Neural progenitor cell (in vitro differentiated cells): ENCODE measurements around the gene CYGB. TPM values are rescaled to one million over a fixed set of nuclear protein-coding genes. Genes with fewer than 3 reads are reported as not detected.
A peak's percentile ranks its signal among the peaks of the same experiment; 100 is the strongest.
"Not testable (repeated sequence)": the region's sequence is repeated elsewhere in the genome, so short reads cannot be mapped to it uniquely, and the experiment has no call there.

ENCODE experiments used
- DNase-seq: peaks from one replicate; pipeline ENCODE4 v3.0.0-alpha.2; 2016; ENCODE audit warnings: low spot score
- H2AFZ ChIP-seq: fragments of 200-600 bp; sonication (generic); replicated peaks from 2 replicates; pipeline ENCODE4 v1.6.1; 2016; ENCODE audit warnings: antibody characterized with exemption
- H3F3A ChIP-seq: fragments of 200-600 bp; sonication (generic); 2 replicates; pipeline ENCODE4 v1.6.1; 2016; ENCODE audit warnings: antibody characterized with exemption, low read depth
- H3K27ac ChIP-seq: fragments of 200-600 bp; sonication (generic); 2 replicates; pipeline ENCODE4 v1.5.1; 2016; ENCODE audit warnings: mild to moderate bottlenecking
- H3K27me3 ChIP-seq: fragments of 200-600 bp; sonication (generic); 2 replicates; pipeline ENCODE4 v1.6.1; 2016; ENCODE audit warnings: mild to moderate bottlenecking, moderate library complexity
- H3K36me3 ChIP-seq: fragments of 200-600 bp; sonication (generic); 2 replicates; pipeline ENCODE4 v1.5.1; 2016
- H3K4me1 ChIP-seq: fragments of 200-600 bp; sonication (generic); 2 replicates; pipeline ENCODE4 v1.6.1; 2016; ENCODE audit warnings: mixed run types
- H3K4me2 ChIP-seq: fragments of 200-600 bp; sonication (generic); 2 replicates; pipeline ENCODE4 v1.6.1; 2016
- H3K4me3 ChIP-seq: fragments of 200-600 bp; sonication (generic); 2 replicates; pipeline ENCODE4 v1.5.1; 2016
- H3K79me2 ChIP-seq: fragments of 200-600 bp; sonication (generic); 2 replicates; pipeline ENCODE4 v1.6.1; 2016; ENCODE audit warnings: low read depth
- H3K9ac ChIP-seq: fragments of 200-600 bp; sonication (generic); 2 replicates; pipeline ENCODE4 v1.6.1; 2016
- H3K9me3 ChIP-seq: fragments of 200-600 bp; sonication (generic); 2 replicates; pipeline ENCODE4 v1.5.1; 2016; ENCODE audit warnings: low read depth
- H4K20me1 ChIP-seq: fragments of 200-600 bp; sonication (generic); 2 replicates; pipeline ENCODE4 v1.6.1; 2016; ENCODE audit warnings: low read depth
- H3K27ac Mint-ChIP-seq: 3 replicates; pipeline ENCODE4 v1.8.0; 2021; ENCODE audit warnings: mixed read lengths
- H3K27me3 Mint-ChIP-seq: 2 replicates; pipeline ENCODE4 v1.8.0; 2022; ENCODE audit warnings: low read depth, mild to moderate bottlenecking, inconsistent platforms, moderate library complexity, mixed read lengths; ENCODE audit not compliant: insufficient read depth
- H3K36me3 Mint-ChIP-seq: 3 replicates; pipeline ENCODE4 v1.8.0; 2021; ENCODE audit warnings: mixed read lengths
- H3K4me1 Mint-ChIP-seq: 3 replicates; pipeline ENCODE4 v1.8.0; 2021; ENCODE audit warnings: mixed read lengths
- H3K4me3 Mint-ChIP-seq: 3 replicates; pipeline ENCODE4 v1.8.0; 2021; ENCODE audit warnings: mild to moderate bottlenecking, moderate library complexity, mixed read lengths
- H3K9me3 Mint-ChIP-seq: 3 replicates; pipeline ENCODE4 v1.8.0; 2020; ENCODE audit warnings: mixed read lengths
- CTCF ChIP-seq: fragments of 200-600 bp; sonication (generic); IDR thresholded peaks from 2 replicates; pipeline ENCODE4 v1.5.1; 2017; ENCODE audit warnings: antibody characterized with exemption, mild to moderate bottlenecking
- EZH2 ChIP-seq: fragments of 200-600 bp; sonication (generic); IDR thresholded peaks from 2 replicates; pipeline ENCODE4 v1.6.1; 2017; ENCODE audit warnings: antibody characterized with exemption, mild to moderate bottlenecking, moderate library complexity
- EZH2phosphoT487 ChIP-seq: fragments of 200-600 bp; sonication (generic); IDR thresholded peaks from 2 replicates; pipeline ENCODE4 v1.6.1; 2017; ENCODE audit warnings: antibody characterized with exemption
- total RNA-seq: library from RNA; depleted of rRNA; stranded (reverse); fragments of >200 nt; gene quantifications from 2 replicates; pipeline ENCODE4 v1.2.3, GENCODE V29; 2015; ENCODE audit warnings: low replicate concordance

Gene CYGB
- total RNA-seq, 1 donor from 2014 or later: not detected

DNA sequence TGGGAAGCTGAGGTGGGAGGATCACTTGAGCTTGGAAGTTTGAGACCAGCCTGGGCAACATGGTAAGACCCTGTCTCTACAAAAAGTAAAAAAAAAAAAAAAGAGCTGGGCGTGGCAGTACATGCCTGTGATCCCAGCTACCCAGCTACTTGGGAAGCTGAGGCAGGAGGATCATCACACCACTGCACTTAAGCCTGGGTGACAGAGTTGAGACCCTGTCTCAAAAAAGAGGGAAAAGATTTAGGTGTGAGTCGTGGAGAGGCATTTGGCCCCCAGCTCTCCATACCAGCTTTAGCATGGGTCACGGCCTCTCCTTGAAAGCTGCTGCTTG lies 29.1 kb upstream of the CYGB start:
- H3K36me3 Mint-ChIP-seq: peaks cover 18% of the 10 kb centered on the region
- Histone ChIP-seq H3K27ac (no peak overlapping the region), H3K9me3 (no peaks in the 10 kb centered on the region), H3K27me3 (peaks cover 14% of the 10 kb centered on the region), H3K79me2 (peaks cover 21% of the 10 kb centered on the region), H4K20me1 (peaks cover 82% of the 10 kb centered on the region), H2AFZ (no peak overlapping the region), H3K9ac (no peak overlapping the region), H3K4me1 (peaks cover 13% of the 10 kb centered on the region), H3K36me3 (peaks cover 4% of the 10 kb centered on the region), H3K4me3 (no peak overlapping the region), H3F3A (peaks cover 44% of the 10 kb centered on the region), H3K4me2 (no peak overlapping the region)
- no peaks in the 10 kb centered on the region for H3K9me3 Mint-ChIP-seq
- no peak overlapping the region for H3K27ac Mint-ChIP-seq
- H3K4me1 Mint-ChIP-seq: peaks cover 26% of the 10 kb centered on the region
- peaks cover 4% of the 10 kb centered on the region for H3K27me3 Mint-ChIP-seq
- TF ChIP-seq EZH2phosphoT487 (no peak), CTCF (no peak), EZH2 (no peak)
- no peak overlapping the region for H3K4me3 Mint-ChIP-seq
- no peak for DNase-seq

DNA sequence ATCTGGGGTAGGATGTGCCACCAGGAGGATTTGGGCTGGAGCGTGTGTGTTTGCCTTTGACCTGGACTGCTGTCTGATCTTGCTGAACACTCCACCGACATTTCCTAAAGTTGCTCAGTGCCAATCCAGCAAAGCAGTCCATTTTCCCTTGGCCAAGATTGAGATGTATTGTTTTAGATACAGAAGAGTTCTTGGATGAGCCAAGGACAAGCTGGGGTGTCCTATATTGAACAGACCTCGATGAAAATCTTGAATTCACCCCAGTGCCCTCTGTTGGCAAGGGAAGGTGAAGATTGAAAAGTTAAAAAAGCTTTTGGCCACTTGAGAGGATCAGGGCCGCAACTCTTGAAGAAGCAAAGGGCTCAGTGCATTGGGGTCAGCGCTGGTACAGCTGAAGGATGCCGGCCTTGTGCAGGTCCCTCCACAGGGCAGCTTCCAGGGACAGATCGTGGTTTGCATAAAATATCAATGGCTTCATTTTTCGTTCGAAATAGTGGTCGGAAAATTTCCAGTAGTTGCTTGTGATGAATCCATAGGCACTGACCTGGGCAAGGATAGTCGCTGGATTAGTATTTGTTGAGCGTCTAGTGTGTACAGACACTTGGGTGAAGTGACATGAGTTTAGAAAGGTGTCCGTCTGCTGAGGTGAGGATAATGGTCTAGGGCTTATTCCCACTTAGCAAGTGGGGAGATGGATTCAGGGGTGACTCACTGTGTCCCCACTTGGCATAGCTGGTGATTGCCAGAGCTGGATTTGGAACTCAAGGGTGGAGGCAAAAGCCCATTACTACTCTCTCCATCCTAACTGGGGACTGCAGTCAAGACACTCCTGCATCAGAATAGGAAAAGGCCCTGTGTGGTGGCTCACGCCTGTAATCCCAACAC lies 28.5 kb upstream of the CYGB start:
- no peak overlapping the region for H3K27ac Mint-ChIP-seq
- peaks cover 27% of the 10 kb centered on the region for H3K4me1 Mint-ChIP-seq
- H3K9me3 Mint-ChIP-seq: no peaks in the 10 kb centered on the region

DNA sequence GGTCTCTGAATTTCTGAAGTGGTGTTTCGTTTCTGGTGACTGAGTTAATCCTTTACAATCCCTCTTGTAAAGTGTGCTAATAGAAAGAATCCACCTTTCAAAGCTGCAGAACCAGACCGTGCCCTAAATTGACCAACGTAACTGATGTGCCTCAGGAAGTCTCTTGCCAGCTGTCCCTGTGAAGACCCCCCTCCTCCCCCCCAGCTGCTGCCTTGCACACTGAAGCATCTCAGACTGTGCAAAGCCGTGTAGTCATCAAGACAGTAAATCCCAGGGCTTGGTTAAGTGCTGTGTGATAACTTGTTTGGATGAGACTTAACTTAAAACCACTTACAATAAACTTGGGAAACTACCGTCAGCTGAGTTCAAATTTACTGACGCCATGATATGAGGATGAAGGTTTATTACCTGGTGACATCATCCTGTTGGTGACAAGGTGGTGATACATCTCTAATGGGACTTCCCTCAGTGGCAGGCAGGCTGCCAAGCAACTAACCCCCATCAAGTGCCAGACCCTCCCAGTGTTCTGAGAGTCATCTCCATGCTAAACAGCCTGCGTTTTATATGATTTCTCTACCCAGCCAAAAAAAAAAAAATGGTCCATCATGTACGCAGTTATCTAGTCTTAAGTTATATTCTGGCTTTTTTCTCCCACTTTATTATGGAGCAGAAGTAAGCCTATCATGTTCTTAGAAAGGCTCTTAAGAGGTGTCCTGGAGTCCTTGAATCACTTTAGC lies 27.6 kb upstream of the CYGB start:
- H3K9me3 ChIP-seq, H3K27ac ChIP-seq, H3K27me3 Mint-ChIP-seq, H3K9me3 Mint-ChIP-seq, H3K36me3 ChIP-seq, H3K4me3 Mint-ChIP-seq, H2AFZ ChIP-seq, H3K4me3 ChIP-seq, DNase-seq, H3K4me2 ChIP-seq, H3K27me3 ChIP-seq, H3K9ac ChIP-seq: not testable (repeated sequence)
- Mint-ChIP-seq H3K27ac (peak overlapping the region; percentile 3), H3K36me3 (peaks cover 19% of the 10 kb centered on the region), H3K4me1 (peaks cover 23% of the 10 kb centered on the region)
- Histone ChIP-seq H3K4me1 (peaks cover 13% of the 10 kb centered on the region), H3F3A (peaks cover 44% of the 10 kb centered on the region), H4K20me1 (peaks cover 88% of the 10 kb centered on the region), H3K79me2 (peaks cover 35% of the 10 kb centered on the region)

More for the DNA sequence above, 28.5 kb upstream of the CYGB start:
- no peak for DNase-seq
- Histone ChIP-seq H2AFZ (no peak overlapping the region), H3K27me3 (peaks cover 9% of the 10 kb centered on the region), H3K4me3 (no peak overlapping the region), H4K20me1 (peaks cover 87% of the 10 kb centered on the region), H3K79me2 (peaks cover 27% of the 10 kb centered on the region), H3K9me3 (no peaks in the 10 kb centered on the region), H3K27ac (no peak overlapping the region), H3K4me1 (peaks cover 13% of the 10 kb centered on the region), H3F3A (peaks cover 44% of the 10 kb centered on the region), H3K36me3 (peaks cover 8% of the 10 kb centered on the region), H3K9ac (no peak overlapping the region), H3K4me2 (no peak overlapping the region)
- Mint-ChIP-seq H3K27me3 (peaks cover 4% of the 10 kb centered on the region), H3K4me3 (no peak overlapping the region), H3K36me3 (peaks cover 19% of the 10 kb centered on the region)
- TF ChIP-seq CTCF (no peak), EZH2 (no peak), EZH2phosphoT487 (no peak)

DNA sequence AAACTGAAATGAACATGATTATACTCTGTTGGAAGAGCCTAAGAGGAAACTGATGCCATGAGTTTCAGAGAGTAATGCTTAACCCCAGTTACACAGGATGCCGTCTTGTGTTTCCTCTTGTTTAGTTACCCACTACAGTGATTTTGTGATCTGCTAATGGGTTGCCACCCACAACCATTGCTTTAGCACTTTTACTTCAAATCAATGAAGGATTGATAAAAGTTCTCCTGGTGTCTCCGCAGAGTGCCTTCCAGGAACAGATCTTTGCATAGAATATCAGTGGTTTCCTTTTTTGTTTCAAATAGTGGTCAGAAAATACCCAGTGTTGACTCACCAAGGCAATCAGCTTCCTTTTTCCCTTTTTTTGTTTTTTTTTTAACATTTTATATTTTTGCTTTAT lies 25.9 kb upstream of the CYGB start:
- not testable (repeated sequence) for H2AFZ ChIP-seq, H3K27me3 Mint-ChIP-seq, H3K9me3 ChIP-seq, H3K36me3 ChIP-seq, H3K9ac ChIP-seq, H3K4me3 Mint-ChIP-seq, H3K4me2 ChIP-seq, H3K27ac ChIP-seq, H3K27me3 ChIP-seq, H3K9me3 Mint-ChIP-seq, H3K4me3 ChIP-seq, H3K27ac Mint-ChIP-seq, DNase-seq
- peaks cover 23% of the 10 kb centered on the region for H3K36me3 Mint-ChIP-seq
- Histone ChIP-seq H3K4me1 (peaks cover 17% of the 10 kb centered on the region), H4K20me1 (peaks cover 91% of the 10 kb centered on the region), H3F3A (peaks cover 55% of the 10 kb centered on the region), H3K79me2 (peaks cover 53% of the 10 kb centered on the region)
- H3K4me1 Mint-ChIP-seq: peaks cover 30% of the 10 kb centered on the region
